Erythroblast (primary cell): ENCODE measurements around the gene GRHL3.

Experiments used
- GATA1 ChIP-seq: IDR thresholded peaks from 2 replicates; pipeline ENCODE4 v1.6.1; 2011; ENCODE audit warnings: low read depth, mild to moderate bottlenecking, control low read depth, low read length, moderate library complexity
- POLR2A ChIP-seq: IDR thresholded peaks from 2 replicates; pipeline ENCODE4 v1.6.1; 2011; ENCODE audit warnings: mild to moderate bottlenecking, low read length

- TF ChIP-seq POLR2A (no peak), GATA1 (no peak)
These were observed 4.1 kb downstream of the GRHL3 start for GRCh38 chr1:24323281-24323680.
